Keratinocyte (primary cell): ENCODE results near the gene MYLIP. TPM values are rescaled to one million over a fixed set of nuclear protein-coding genes. Genes with fewer than 3 reads are reported as not detected.

Experiments used
- DNase-seq: peaks from one replicate; pipeline ENCODE4 v3.0.0-alpha.2; 2011; ENCODE audit warnings: low read depth, missing footprints, low spot score
- FAIRE-seq: peaks from 2 replicates; lab custom pipeline; 2011; peaks lifted over from hg19 to GRCh38; lab: Jason Lieb, UNC
- H2AFZ ChIP-seq: 2 replicates; pipeline ENCODE4 v1.6.0; 2012; ENCODE audit warnings: low read length, control low read depth, inconsistent platforms; ENCODE audit not compliant: control insufficient read depth
- H3K27ac ChIP-seq: 2 replicates; pipeline ENCODE4 v1.5.1; 2011; ENCODE audit warnings: low read length; ENCODE audit not compliant: control insufficient read depth, insufficient read depth
- H3K27me3 ChIP-seq: 3 replicates; pipeline ENCODE4 v1.6.0; 2011; ENCODE audit warnings: low read length; ENCODE audit not compliant: control insufficient read depth, insufficient read depth; ENCODE audit errors: extremely low read depth
- H3K36me3 ChIP-seq, 2 experiments: 2 replicates in 1 of 2; 3 replicates in 1 of 2; pipeline ENCODE4 v1.5.1; 2011; ENCODE audit warnings: low read length in 2 of 2, mild to moderate bottlenecking in 1 of 2; ENCODE audit not compliant: control insufficient read depth in 2 of 2, insufficient read depth in 2 of 2; ENCODE audit errors: extremely low read depth in 1 of 2
- H3K4me1 ChIP-seq: 3 replicates; pipeline ENCODE4 v1.5.1; 2011; ENCODE audit warnings: low read length; ENCODE audit not compliant: control insufficient read depth, insufficient read depth; ENCODE audit errors: extremely low read depth
- H3K4me2 ChIP-seq: 3 replicates; pipeline ENCODE4 v1.6.0; 2011; ENCODE audit warnings: low read depth, low read length; ENCODE audit not compliant: control insufficient read depth, insufficient read depth; ENCODE audit errors: extremely low read depth
- H3K4me3 ChIP-seq, 3 experiments: fragments of 200-600 bp in 1 of 3; sonication (generic) in 1 of 3; 2 replicates in 2 of 3; 3 replicates in 1 of 3; pipeline ENCODE4 v1.5.1; 2011 to 2016; ENCODE audit warnings: low read length in 3 of 3, mild to moderate bottlenecking in 3 of 3, control low read depth in 2 of 3, inconsistent platforms in 1 of 3, low read depth in 1 of 3, mixed read lengths in 1 of 3, mixed run types in 1 of 3, moderate library complexity in 1 of 3; ENCODE audit not compliant: control insufficient read depth in 2 of 3, insufficient read depth in 2 of 3; ENCODE audit errors: extremely low read depth in 1 of 3
- H3K79me2 ChIP-seq: 2 replicates; pipeline ENCODE4 v1.6.0; 2012; ENCODE audit warnings: low read length; ENCODE audit not compliant: control insufficient read depth, insufficient read depth
- H3K9ac ChIP-seq: 3 replicates; pipeline ENCODE4 v1.6.0; 2011; ENCODE audit warnings: low read length; ENCODE audit not compliant: control insufficient read depth, insufficient read depth; ENCODE audit errors: extremely low read depth
- H3K9me1 ChIP-seq: 3 replicates; pipeline ENCODE4 v1.6.0; 2011; ENCODE audit warnings: low read length; ENCODE audit not compliant: control insufficient read depth, insufficient read depth; ENCODE audit errors: extremely low read depth
- H3K9me3 ChIP-seq: 2 replicates; pipeline ENCODE4 v1.5.1; 2012; ENCODE audit warnings: low read depth, low read length; ENCODE audit not compliant: control insufficient read depth
- H4K20me1 ChIP-seq: 3 replicates; pipeline ENCODE4 v1.6.0; 2011; ENCODE audit warnings: low read length; ENCODE audit not compliant: control insufficient read depth, insufficient read depth; ENCODE audit errors: extremely low read depth
- EZH2 ChIP-seq: IDR thresholded peaks from one replicate; pipeline ENCODE4 v1.6.1; 2012; ENCODE audit warnings: inconsistent platforms, mild to moderate bottlenecking, low read length, moderate library complexity
- dilution Hi-C: fragments of 300-500 bp; cut with MboI; formaldehyde crosslinking; loops from one replicate; pipeline ENCODE4 v1.7.0; 2020; ENCODE audit warnings: low sequenced_read_pairs; ENCODE audit not compliant: extremely low pct_ligation_motif_present
- polyA plus RNA-seq, 5 experiments: library from polyadenylated mRNA; depleted of rRNA in 3 of 5; stranded (reverse) in 3 of 5; stranded (forward) in 1 of 5; unstranded in 1 of 5; fragments of >200 nt; gene quantifications; 1 replicate in 1 of 5; 2 replicates in 3 of 5; 3 replicates in 1 of 5; pipeline versions ENCODE4 v1.2.1 to v1.2.3, GENCODE V29; 2011 to 2012; ENCODE audit warnings: missing spikeins in 2 of 5, low read depth in 1 of 5, low replicate concordance in 1 of 5
- TF ChIP-seq, protein P1 (sequence below), 3 experiments: IDR thresholded peaks in 1 of 3; conservative IDR thresholded peaks in 1 of 3; optimal IDR thresholded peaks in 1 of 3; 2 replicates in 2 of 3; 3 replicates in 1 of 3; pipeline versions ENCODE3 to v1.5.1; 2011; ENCODE audit warnings: low read length in 3 of 3, mild to moderate bottlenecking in 3 of 3, moderate library complexity in 2 of 3, control low read depth in 1 of 3, inconsistent platforms in 1 of 3; ENCODE audit not compliant: insufficient read depth in 2 of 3; ENCODE audit errors: extremely low read depth in 1 of 3

The MYLIP gene
- polyA plus RNA-seq, 1 donor (not counting 4 experiments of a cell fraction or from before 2014, with no cell fraction given), result 5.8 TPM

DNA sequence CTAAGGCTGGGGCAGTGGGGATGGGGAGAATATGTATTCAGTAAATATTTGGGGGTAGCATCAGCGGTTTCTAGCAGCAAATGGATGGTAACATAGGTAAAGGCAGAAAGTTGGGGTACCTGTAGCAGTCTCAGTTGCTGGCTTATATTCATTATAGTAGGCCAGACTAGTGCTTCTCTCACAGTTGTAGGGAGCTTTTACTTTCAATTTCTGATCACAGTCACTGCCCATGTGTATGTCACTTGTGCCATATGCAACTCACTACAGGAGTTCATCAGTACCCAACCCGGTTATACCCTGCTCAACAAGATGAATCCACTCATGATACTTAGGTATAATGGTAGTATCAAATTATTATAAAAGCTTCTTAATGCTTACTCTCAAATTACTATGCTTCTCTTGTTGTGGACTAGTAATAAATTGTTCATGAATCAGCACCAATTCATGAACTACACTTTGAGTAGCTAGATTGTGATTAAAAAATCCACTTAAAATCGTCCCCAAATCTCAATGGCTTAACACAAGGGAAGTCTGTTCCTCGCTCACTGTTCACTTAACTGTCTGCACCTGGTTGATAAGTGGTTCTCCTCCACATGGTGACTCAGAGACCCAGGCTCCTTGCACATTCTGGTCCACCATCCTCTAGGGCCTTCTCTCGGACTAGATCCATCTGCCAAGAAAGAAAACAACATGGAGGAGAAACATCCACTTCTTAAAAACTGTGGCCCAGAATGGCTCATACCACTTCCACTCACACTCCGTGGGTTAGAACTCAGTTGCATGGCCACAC is 31.3 kb upstream of the MYLIP start:
- no peaks in the 10 kb centered on the region for H3K9me3 ChIP-seq
- H3K9ac ChIP-seq, result no peak overlapping the region
- dilution Hi-C loops, result no loop called here
- H4K20me1 ChIP-seq, result no peaks in the 10 kb centered on the region
- no peaks in the 10 kb centered on the region for H3K9me1 ChIP-seq
- H3K4me3 ChIP-seq, result no peak overlapping the region
- H3K4me1 ChIP-seq, result no peaks in the 10 kb centered on the region
- no peak overlapping the region for H3K4me2 ChIP-seq
- no peaks in the 10 kb centered on the region for H3K36me3 ChIP-seq
- no peak for TF ChIP-seq EZH2
- TF ChIP-seq, protein P1, sequence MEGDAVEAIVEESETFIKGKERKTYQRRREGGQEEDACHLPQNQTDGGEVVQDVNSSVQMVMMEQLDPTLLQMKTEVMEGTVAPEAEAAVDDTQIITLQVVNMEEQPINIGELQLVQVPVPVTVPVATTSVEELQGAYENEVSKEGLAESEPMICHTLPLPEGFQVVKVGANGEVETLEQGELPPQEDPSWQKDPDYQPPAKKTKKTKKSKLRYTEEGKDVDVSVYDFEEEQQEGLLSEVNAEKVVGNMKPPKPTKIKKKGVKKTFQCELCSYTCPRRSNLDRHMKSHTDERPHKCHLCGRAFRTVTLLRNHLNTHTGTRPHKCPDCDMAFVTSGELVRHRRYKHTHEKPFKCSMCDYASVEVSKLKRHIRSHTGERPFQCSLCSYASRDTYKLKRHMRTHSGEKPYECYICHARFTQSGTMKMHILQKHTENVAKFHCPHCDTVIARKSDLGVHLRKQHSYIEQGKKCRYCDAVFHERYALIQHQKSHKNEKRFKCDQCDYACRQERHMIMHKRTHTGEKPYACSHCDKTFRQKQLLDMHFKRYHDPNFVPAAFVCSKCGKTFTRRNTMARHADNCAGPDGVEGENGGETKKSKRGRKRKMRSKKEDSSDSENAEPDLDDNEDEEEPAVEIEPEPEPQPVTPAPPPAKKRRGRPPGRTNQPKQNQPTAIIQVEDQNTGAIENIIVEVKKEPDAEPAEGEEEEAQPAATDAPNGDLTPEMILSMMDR (optimal IDR thresholded peaks at IDR 0.05 in 1 of 3, IDR thresholded peaks at IDR 0.05 in 1 of 3, conservative IDR thresholded peaks at IDR 0.05 in 1 of 3; ENCODE audit: extremely low read depth in 1 of 3, insufficient read depth in 2 of 3, low read length in 3 of 3), result no peak
- no peaks in the 10 kb centered on the region for H3K27me3 ChIP-seq
- FAIRE-seq (no peak), DNase-seq (no peak)
- no peaks in the 10 kb centered on the region for H3K79me2 ChIP-seq
- no peak overlapping the region for H3K27ac ChIP-seq
- H2AFZ ChIP-seq, result no peak overlapping the region

DNA sequence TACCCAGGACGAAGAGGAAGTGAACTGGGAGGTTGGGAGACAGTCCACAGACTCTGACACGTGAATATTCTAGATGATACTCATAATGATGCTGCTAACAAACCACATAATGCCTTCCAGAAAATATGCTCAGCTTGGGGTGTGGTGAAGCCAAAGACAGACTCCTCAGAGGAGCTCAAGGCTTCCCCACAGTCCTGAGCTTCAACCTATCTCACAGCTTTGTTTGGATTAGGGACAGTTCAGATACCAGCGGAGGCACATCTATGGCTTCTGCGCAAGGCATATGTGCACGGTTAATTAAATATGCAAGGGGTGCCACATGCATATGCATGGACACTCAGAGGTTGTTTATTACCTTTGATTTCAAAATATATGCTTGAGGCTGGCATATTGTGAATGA is 30.7 kb upstream of the MYLIP start:
- no peaks in the 10 kb centered on the region for H3K4me1 ChIP-seq
- FAIRE-seq, result no peak
- DNase-seq, result no peak
- H3K36me3 ChIP-seq, result no peaks in the 10 kb centered on the region
- H3K9ac ChIP-seq, result no peak overlapping the region
- H3K27ac ChIP-seq, result no peak overlapping the region
- H3K27me3 ChIP-seq, result no peaks in the 10 kb centered on the region
- H3K79me2 ChIP-seq, result no peaks in the 10 kb centered on the region
- TF ChIP-seq EZH2, result no peak
- H3K4me3 ChIP-seq, result no peak overlapping the region
- no peak overlapping the region for H2AFZ ChIP-seq
- H4K20me1 ChIP-seq, result no peaks in the 10 kb centered on the region
- H3K9me1 ChIP-seq, result no peaks in the 10 kb centered on the region
- dilution Hi-C loops, result no loop called here
- no peaks in the 10 kb centered on the region for H3K9me3 ChIP-seq
- H3K4me2 ChIP-seq, result no peak overlapping the region

DNA sequence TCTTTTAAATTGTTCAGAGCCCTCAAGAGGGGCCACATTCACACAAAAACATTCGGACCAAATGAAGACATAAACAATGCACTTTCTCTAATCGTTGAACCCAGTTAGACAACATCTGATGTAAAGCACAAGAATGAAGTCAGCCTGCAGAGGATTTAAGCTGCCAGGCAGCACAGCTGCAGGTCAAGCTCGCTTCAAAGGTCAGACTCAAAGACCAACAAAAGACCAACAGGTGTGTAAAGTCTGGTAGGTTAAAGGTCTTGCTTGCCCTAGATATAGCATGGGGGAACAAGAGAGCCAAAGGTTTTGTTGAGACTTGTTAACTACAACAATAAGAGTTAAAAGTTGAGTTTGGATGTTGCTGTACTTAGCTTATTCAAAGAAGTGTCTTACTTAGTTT is 26.7 kb upstream of the MYLIP start:
- Histone ChIP-seq H2AFZ (no peak overlapping the region), H3K4me2 (no peak overlapping the region), H3K9me1 (no peaks in the 10 kb centered on the region), H3K4me1 (no peaks in the 10 kb centered on the region), H3K9ac (no peak overlapping the region), H3K27ac (no peak overlapping the region), H3K36me3 (no peaks in the 10 kb centered on the region), H3K4me3 (no peak overlapping the region), H3K79me2 (no peaks in the 10 kb centered on the region), H3K27me3 (no peaks in the 10 kb centered on the region), H4K20me1 (no peaks in the 10 kb centered on the region), H3K9me3 (no peaks in the 10 kb centered on the region)
- FAIRE-seq (no peak), DNase-seq (no peak)
- TF ChIP-seq, protein P1 (optimal IDR thresholded peaks at IDR 0.05 in 1 of 3, IDR thresholded peaks at IDR 0.05 in 1 of 3, conservative IDR thresholded peaks at IDR 0.05 in 1 of 3; ENCODE audit: extremely low read depth in 1 of 3, insufficient read depth in 2 of 3, low read length in 3 of 3), result no peak
- TF ChIP-seq EZH2, result no peak
- dilution Hi-C loops, result no loop called here
